Heart left ventricle (tissue), 16 donors: ENCODE data around the gene CCDC201. TPM values are rescaled to one million over a fixed set of nuclear protein-coding genes. Genes with fewer than 3 reads are reported as not detected.

ENCODE experiments used
- ATAC-seq, 4 donors: fragments of 200-7000 bp; cut with Tn5 transposase; one replicate each; pipeline ENCODE4 v1.9.1; 2020 to 2022; ENCODE audit warnings: moderate library complexity in 4 of 4, mild to moderate bottlenecking in 3 of 4, moderate number of reproducible peaks in 1 of 4
- DNase-seq, 5 donors: peaks; one replicate each; pipeline ENCODE4 v3.0.0-alpha.2; 2020
- H3K27ac ChIP-seq, 12 donors: fragments of 200-600 bp; sonication (generic) in 4 of 12; one replicate each; pipeline versions ENCODE4 v1.5.0 to v1.8.0; 2016 to 2022; ENCODE audit warnings: mild to moderate bottlenecking in 2 of 12
- H3K27me3 ChIP-seq, 9 donors: fragments of 200-600 bp; sonication (generic) in 2 of 9; one replicate each; pipeline versions ENCODE4 v1.5.1 to v1.8.0; 2016 to 2022; ENCODE audit warnings: mild to moderate bottlenecking in 3 of 9
- H3K36me3 ChIP-seq, 9 donors: fragments of 200-600 bp; sonication (generic) in 2 of 9; one replicate each; pipeline versions ENCODE4 v1.5.0 to v1.8.0; 2018 to 2022; ENCODE audit warnings: mild to moderate bottlenecking in 2 of 9
- H3K4me1 ChIP-seq, 12 donors: fragments of 200-600 bp; sonication (generic) in 4 of 12; one replicate each; pipeline versions ENCODE4 v1.5.0 to v1.8.0; 2016 to 2022; ENCODE audit warnings: mild to moderate bottlenecking in 3 of 12
- H3K4me3 ChIP-seq, 12 donors: fragments of 200-600 bp; sonication (generic) in 4 of 12; one replicate each; pipeline versions ENCODE4 v1.5.0 to v1.8.0; 2017 to 2022; ENCODE audit warnings: mild to moderate bottlenecking in 9 of 12, moderate library complexity in 4 of 12
- H3K9me3 ChIP-seq, 12 donors: fragments of 200-600 bp; sonication (generic) in 4 of 12; one replicate each; pipeline versions ENCODE4 v1.5.0 to v1.8.0; 2016 to 2022; ENCODE audit warnings: mild to moderate bottlenecking in 1 of 12
- POLR2A ChIP-seq, 2 donors: fragments of 450-650 bp; IDR thresholded peaks; one replicate each; pipeline ENCODE4 v1.6.1; 2017; ENCODE audit warnings: antibody characterized with exemption in 2 of 2, mild to moderate bottlenecking in 2 of 2, moderate library complexity in 2 of 2
- WGBS, 4 donors: extraction: QIAGEN DNeasy Blood & Tissue Kit in 2 of 4; methylation state at CpG; one replicate each; pipeline versions ENCODE4 v1.1.5 to v1.1.7; 2013 to 2018; 5-methylcytosine and 5-hydroxymethylcytosine counted together
- intact Hi-C, 10 donors: fragments of 100-400 bp; cut with DNase I; formaldehyde crosslinking; loops; one replicate each; pipeline versions ENCODE4 v1.11.1 to v1.14.2; 2022
- polyA plus RNA-seq, 2 donors: library from polyadenylated mRNA; stranded (reverse); fragments of 200-250 nt; gene quantifications; one replicate each; pipeline ENCODE4 v1.2.3, GENCODE V29; 2013
- total RNA-seq, 9 donors: library from RNA; depleted of rRNA in 2 of 9; stranded (reverse); fragments of >200 nt in 2 of 9; fragmentation: NEBNext Ultra II Directional in 3 of 9; extraction: Animal tissue kit (Norgen Biotek cat#: 25700) in 3 of 9; gene quantifications; one replicate each; pipeline versions ENCODE4 v1.1.0 to v1.2.4, GENCODE V29; 2016 to 2023
- TF ChIP-seq, protein P1 (sequence below), 12 donors: fragments of 200-600 bp; sonication (generic) in 4 of 12; IDR thresholded peaks; one replicate each; pipeline versions ENCODE4 v1.5.0 to v1.8.0; 2018 to 2022; ENCODE audit warnings: antibody characterized with exemption in 12 of 12, mild to moderate bottlenecking in 5 of 12
- donor health status: ischemic (EF 13 %, LVEDD 7.1; RV severe dilation, severe dysfunction).
- donor health status: healthy with polysubstance abuse.
- donor health status: DM: no; HTN: yes; CAD: no.
- donor health status: DM: no; HTN: no; CAD: no.
- donor health status: ischemic (EF 25% LVEDD 6.9; RV normal size, moderate dysfunction).
- donor health status: ischemic (EF 25% LVEDD 5.7; RV mildly dilated, moderate dysfunction).
- donor health status: healthy.
- donor health status: DM: yes; HTN: yes; CAD: no.
- donor health status: ischemic (EF 35%, LVEDD 5.7; RV mildly dilated, moderate dysfunction).
- donor health status: nonischemic (EF 11% LVEDD 7.7; RV severe dilation, severe dysfunction).
- donor health status: DM: yes; HTN: yes; CAD: no.
- donor health status: PGD.
- donor health status: ischemic (EF 29% LVEDD 5.4; RV normal size, mild dysfunction).
- donor health status: nonischemic (EF 23%, LVEDD 6.1; RV moderate dilation, normal function).

Gene CCDC201
- total and polyA plus RNA-seq, 11 donors: not detected

DNA sequence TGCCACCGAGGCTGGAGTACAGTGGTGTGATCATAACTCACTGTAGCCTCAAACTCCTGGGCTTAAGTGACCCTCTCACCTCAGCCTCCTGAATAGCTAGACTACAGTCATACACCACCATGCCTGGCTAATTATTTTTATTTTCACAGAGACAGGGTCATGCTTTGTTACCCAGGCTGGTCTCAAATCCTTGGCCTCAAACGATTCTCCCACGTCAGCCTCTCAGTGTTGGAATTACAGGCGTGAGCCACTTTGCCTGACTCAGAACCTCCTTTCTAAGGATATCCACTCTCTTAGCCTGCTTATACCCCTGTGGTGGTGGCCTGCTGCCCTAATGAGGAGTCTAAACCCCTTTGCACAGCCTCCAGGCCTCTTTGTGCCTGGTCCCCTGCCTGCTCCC is 11.3 kb upstream of the CCDC201 start:
- WGBS, 4 donors: 79 to 89% (median 85%) methylated on average over 4 of the region's 4 CpGs
- peaks cover 8 to 47% (median 22%) of the 10 kb centered on the region in 9 donors for H3K27me3 ChIP-seq
- no peak for ATAC-seq
- peaks cover 0 to 11% (median 5%) of the 10 kb centered on the region in 12 donors for H3K4me1 ChIP-seq
- H3K4me3 ChIP-seq: no peak overlapping the region
- intact Hi-C loops: no loop called here
- no peak overlapping the region for H3K27ac ChIP-seq
- H3K36me3 ChIP-seq: no peaks in the 10 kb centered on the region
- TF ChIP-seq, protein P1, sequence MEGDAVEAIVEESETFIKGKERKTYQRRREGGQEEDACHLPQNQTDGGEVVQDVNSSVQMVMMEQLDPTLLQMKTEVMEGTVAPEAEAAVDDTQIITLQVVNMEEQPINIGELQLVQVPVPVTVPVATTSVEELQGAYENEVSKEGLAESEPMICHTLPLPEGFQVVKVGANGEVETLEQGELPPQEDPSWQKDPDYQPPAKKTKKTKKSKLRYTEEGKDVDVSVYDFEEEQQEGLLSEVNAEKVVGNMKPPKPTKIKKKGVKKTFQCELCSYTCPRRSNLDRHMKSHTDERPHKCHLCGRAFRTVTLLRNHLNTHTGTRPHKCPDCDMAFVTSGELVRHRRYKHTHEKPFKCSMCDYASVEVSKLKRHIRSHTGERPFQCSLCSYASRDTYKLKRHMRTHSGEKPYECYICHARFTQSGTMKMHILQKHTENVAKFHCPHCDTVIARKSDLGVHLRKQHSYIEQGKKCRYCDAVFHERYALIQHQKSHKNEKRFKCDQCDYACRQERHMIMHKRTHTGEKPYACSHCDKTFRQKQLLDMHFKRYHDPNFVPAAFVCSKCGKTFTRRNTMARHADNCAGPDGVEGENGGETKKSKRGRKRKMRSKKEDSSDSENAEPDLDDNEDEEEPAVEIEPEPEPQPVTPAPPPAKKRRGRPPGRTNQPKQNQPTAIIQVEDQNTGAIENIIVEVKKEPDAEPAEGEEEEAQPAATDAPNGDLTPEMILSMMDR (IDR thresholded peaks at IDR 0.05): no peak
- no peak for TF ChIP-seq POLR2A (IDR thresholded peaks at IDR 0.05)
- peaks cover 0 to 6% (median 0%) of the 10 kb centered on the region in 12 donors for H3K9me3 ChIP-seq
- no peak for DNase-seq

DNA sequence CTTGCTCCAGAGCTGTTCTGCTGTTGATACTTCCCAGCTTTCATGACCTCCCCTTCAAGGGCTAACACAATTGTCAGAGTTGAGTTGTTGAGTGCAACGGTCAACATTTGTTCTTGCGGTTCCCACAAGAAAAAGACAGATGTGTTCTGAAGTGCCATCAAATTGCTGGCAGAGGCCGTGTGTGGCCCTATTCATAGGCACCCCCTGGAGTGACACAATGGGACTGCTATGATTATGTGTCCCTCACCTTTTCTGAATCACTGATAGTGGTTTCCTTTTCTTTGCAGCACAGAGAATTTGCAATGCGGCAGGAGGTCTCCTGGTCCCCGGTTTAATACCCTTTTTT is 9.6 kb upstream of the CCDC201 start:
- Histone ChIP-seq H3K9me3 (peaks cover 0 to 19% (median 5%) of the 10 kb centered on the region in 12 donors), H3K27ac (no peak overlapping the region), H3K4me3 (no peak overlapping the region), H3K4me1 (no peaks in the 10 kb centered on the region), H3K27me3 (peaks cover 3 to 30% (median 9%) of the 10 kb centered on the region in 9 donors), H3K36me3 (no peaks in the 10 kb centered on the region)
- TF ChIP-seq POLR2A (IDR thresholded peaks at IDR 0.05): no peak
- TF ChIP-seq, protein P1 (IDR thresholded peaks at IDR 0.05): no peak
- WGBS, 4 donors: 73 to 86% (median 80%) methylated on average over 5 of the region's 5 CpGs
- no peak for ATAC-seq
- DNase-seq: no peak
- intact Hi-C loops: no loop called here

DNA sequence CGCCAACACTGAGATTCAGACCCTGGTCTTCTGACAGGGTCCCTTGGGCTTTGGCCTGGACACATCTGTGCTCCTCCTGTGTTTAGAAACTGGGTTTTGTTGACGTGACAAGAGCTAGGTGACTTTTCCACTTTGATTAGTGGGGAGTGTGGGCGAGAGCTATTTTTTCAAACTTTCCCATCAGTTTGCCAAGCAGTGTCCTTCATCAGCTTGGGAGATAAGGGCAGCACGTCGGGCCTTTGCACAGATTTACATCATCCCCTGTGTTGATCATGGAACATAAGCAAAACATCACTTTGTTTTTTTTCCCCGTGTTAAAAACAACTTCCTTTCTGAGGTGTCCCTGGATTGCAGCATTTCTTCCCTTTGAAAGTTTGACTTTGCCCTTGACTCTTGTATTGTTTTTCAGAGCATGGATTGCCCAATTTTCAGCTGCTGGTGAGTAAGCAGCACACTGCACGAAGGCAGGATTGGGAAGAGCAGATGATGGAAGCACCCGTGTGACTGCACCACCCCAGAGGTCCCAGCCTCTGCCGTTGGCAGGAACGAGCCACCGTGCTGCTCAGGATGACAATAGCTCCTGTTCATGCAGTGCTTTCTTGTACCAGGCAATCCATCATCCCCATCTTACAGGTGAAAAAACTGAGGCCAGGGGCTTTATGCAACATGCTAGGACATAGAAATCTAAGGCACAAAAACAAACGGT is 9.0 kb upstream of the CCDC201 start:
- ATAC-seq (peak in 1 of 4 donors; percentile 29), DNase-seq (no peak)
- Histone ChIP-seq H3K27ac (no peak overlapping the region), H3K27me3 (peaks cover 0 to 25% (median 6%) of the 10 kb centered on the region in 9 donors), H3K4me3 (no peak overlapping the region), H3K4me1 (no peaks in the 10 kb centered on the region), H3K9me3 (peaks cover 0 to 21% (median 5%) of the 10 kb centered on the region in 12 donors), H3K36me3 (no peaks in the 10 kb centered on the region)
- intact Hi-C loops: no loop called here
- TF ChIP-seq, protein P1 (IDR thresholded peaks at IDR 0.05): no peak
- no peak for TF ChIP-seq POLR2A (IDR thresholded peaks at IDR 0.05)
- WGBS, 4 donors: 60 to 73% (median 68%) methylated on average over 12 of the region's 12 CpGs

DNA sequence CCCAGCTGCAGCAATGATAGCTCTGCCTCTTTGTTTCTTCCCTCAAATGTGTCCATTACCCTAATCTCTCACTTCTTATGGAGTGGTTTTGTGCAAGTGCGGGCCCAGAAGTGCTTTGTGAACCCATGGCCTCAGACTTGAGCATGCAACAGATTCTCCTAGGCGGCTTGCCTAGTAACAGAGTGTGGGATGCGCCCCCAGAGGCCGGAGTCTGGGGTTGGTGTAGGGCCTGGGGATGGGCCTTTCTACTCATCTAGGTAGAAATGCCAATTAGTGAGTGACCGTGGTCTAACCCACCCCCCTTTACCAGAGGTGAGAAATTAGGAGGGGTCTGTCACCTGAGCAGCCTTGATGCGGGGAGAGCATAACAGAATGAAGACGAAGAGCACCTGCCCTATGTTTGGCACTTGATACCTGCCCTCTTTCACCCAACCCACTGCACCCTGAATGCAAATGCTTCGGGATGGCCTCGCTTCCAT is 8.4 kb upstream of the CCDC201 start:
- TF ChIP-seq, protein P1 (IDR thresholded peaks at IDR 0.05): no peak
- TF ChIP-seq POLR2A (IDR thresholded peaks at IDR 0.05): no peak
- WGBS, 4 donors: 86 to 95% (median 90%) methylated on average over 9 of the region's 9 CpGs
- DNase-seq: no peak

More for the DNA sequence above, 8.4 kb upstream of the CCDC201 start:
- intact Hi-C loops: no loop called here
- ATAC-seq: no peak
- H3K27me3 ChIP-seq: peaks cover 0 to 19% (median 1%) of the 10 kb centered on the region in 9 donors
- no peaks in the 10 kb centered on the region for H3K36me3 ChIP-seq
- H3K4me3 ChIP-seq: no peak overlapping the region
- H3K9me3 ChIP-seq: peaks cover 0 to 21% (median 5%) of the 10 kb centered on the region in 12 donors
- H3K27ac ChIP-seq: no peak overlapping the region
- H3K4me1 ChIP-seq: no peaks in the 10 kb centered on the region
